Bronchial epithelial cell (primary cell): ENCODE measurements around the gene ABR. TPM values are rescaled to one million over a fixed set of nuclear protein-coding genes. Genes with fewer than 3 reads are reported as not detected.

Experiments
- DNase-seq: peaks from one replicate; pipeline ENCODE4 v3.0.0-alpha.2; 2010; ENCODE audit warnings: low read depth
- FAIRE-seq: peaks from 2 replicates; lab custom pipeline; 2011; peaks lifted over from hg19 to GRCh38; lab: Jason Lieb, UNC
- H3K27me3 ChIP-seq: 2 replicates; pipeline ENCODE4 v1.5.1; 2011; ENCODE audit warnings: low read length; ENCODE audit not compliant: control insufficient read depth, insufficient read depth
- H3K36me3 ChIP-seq: 2 replicates; pipeline ENCODE4 v1.5.1; 2011; ENCODE audit warnings: low read length; ENCODE audit not compliant: control insufficient read depth, insufficient read depth
- H3K4me3 ChIP-seq: 2 replicates; pipeline ENCODE4 v1.5.1; 2011; ENCODE audit warnings: mild to moderate bottlenecking, low read depth, low read length, control low read depth
- CTCF ChIP-seq: IDR thresholded peaks from 2 replicates; pipeline ENCODE4 v1.5.1; 2011; ENCODE audit warnings: mild to moderate bottlenecking, moderate library complexity, low read length, control low read depth, inconsistent platforms; ENCODE audit not compliant: insufficient read depth, severe bottlenecking
- total RNA-seq: library from RNA; depleted of rRNA; stranded (reverse); fragments of >200 nt; gene quantifications from 2 replicates; pipeline ENCODE4 v1.2.1, GENCODE V29; 2014

Gene ABR
- total RNA-seq, 1 donor from 2014 or later, result 18.7 TPM

GRCh38 chr17:981292-981658 is 198.5 kb downstream of the ABR start:
- FAIRE-seq (no peak), DNase-seq (no peak)
- Histone ChIP-seq H3K36me3 (no peaks in the 10 kb centered on the region), H3K4me3 (no peak overlapping the region), H3K27me3 (no peaks in the 10 kb centered on the region)
- TF ChIP-seq CTCF, result no peak

- Histone ChIP-seq H3K4me3 (peak overlapping the region; percentile 45), H3K36me3 (no peaks in the 10 kb centered on the region), H3K27me3 (no peaks in the 10 kb centered on the region)
- peak; percentile 73 for DNase-seq
- FAIRE-seq, result no peak
- TF ChIP-seq CTCF, result peak; percentile 74
Observed at GRCh38 chr17:980406-981291, 199.1 kb downstream of the ABR start.

GRCh38 chr17:979539-980405 is 200.0 kb downstream of the ABR start, which contains the start of gene NXN:
Gene NXN (minus strand): TSS chr17:979776.
- DNase-seq (peak; percentile 29), FAIRE-seq (no peak)
- no peaks in the 10 kb centered on the region for H3K27me3 ChIP-seq
- no peaks in the 10 kb centered on the region for H3K36me3 ChIP-seq
- H3K4me3 ChIP-seq, result peak within 1 kb of the TSS; percentile 65
- TF ChIP-seq CTCF, result peak; percentile 42

GRCh38 chr17:979212-979538 is 200.6 kb downstream of the ABR start:
- Histone ChIP-seq H3K4me3 (peak overlapping the region; percentile 65), H3K36me3 (no peaks in the 10 kb centered on the region), H3K27me3 (no peaks in the 10 kb centered on the region)
- no peak for DNase-seq
- TF ChIP-seq CTCF, result no peak
- FAIRE-seq, result no peak

- FAIRE-seq (peak; percentile 80), DNase-seq (peak; percentile 24)
- no peak for TF ChIP-seq CTCF
Observed at GRCh38 chr17:978103-979093, 201.4 kb downstream of the ABR start.

More at GRCh38 chr17:978103-979093, 201.4 kb downstream of the ABR start:
- H3K27me3 ChIP-seq, result no peaks in the 10 kb centered on the region
- peak overlapping the region; percentile 65 for H3K4me3 ChIP-seq
- H3K36me3 ChIP-seq, result no peaks in the 10 kb centered on the region
